Stimulated activated effector memory CD8-positive, alpha-beta T cell treated with anti-CD3 and anti-CD28 coated beads, Interleukin-12 subunit alpha, Interleukin-12 subunit beta, amount 100 ng/mL, for 72 hours (primary cell): ENCODE results near the gene MBD3.
A peak's percentile ranks its signal among the peaks of the same experiment; 100 is the strongest.
"Not testable (repeated sequence)": the region's sequence is repeated elsewhere in the genome, so short reads cannot be mapped to it uniquely, and the experiment has no call there.

Source experiments
- ATAC-seq: fragments of 150-1000 bp; cut with Tn5 transposase; 2 replicates; pipeline ENCODE4 v1.10.0; 2021
- DNase-seq, 2 donors: peaks; one replicate each; pipeline ENCODE4 v3.0.0; 2021 to 2022; ENCODE audit warnings: low spot score in 2 of 2
- H3K27ac Mint-ChIP-seq: one replicate; pipeline ENCODE4 v1.8.0; 2022; ENCODE audit warnings: mild to moderate bottlenecking, mixed read lengths
- H3K36me3 Mint-ChIP-seq: one replicate; pipeline ENCODE4 v1.8.0; 2022; ENCODE audit warnings: mild to moderate bottlenecking, mixed read lengths
- H3K4me1 Mint-ChIP-seq: one replicate; pipeline ENCODE4 v1.8.0; 2022; ENCODE audit warnings: mixed read lengths
- H3K4me3 Mint-ChIP-seq: one replicate; pipeline ENCODE4 v1.8.0; 2022; ENCODE audit warnings: mild to moderate bottlenecking, mixed read lengths
- H3K9me3 Mint-ChIP-seq: one replicate; pipeline ENCODE4 v1.8.0; 2022; ENCODE audit warnings: mixed read lengths

Gene MBD3

DNA sequence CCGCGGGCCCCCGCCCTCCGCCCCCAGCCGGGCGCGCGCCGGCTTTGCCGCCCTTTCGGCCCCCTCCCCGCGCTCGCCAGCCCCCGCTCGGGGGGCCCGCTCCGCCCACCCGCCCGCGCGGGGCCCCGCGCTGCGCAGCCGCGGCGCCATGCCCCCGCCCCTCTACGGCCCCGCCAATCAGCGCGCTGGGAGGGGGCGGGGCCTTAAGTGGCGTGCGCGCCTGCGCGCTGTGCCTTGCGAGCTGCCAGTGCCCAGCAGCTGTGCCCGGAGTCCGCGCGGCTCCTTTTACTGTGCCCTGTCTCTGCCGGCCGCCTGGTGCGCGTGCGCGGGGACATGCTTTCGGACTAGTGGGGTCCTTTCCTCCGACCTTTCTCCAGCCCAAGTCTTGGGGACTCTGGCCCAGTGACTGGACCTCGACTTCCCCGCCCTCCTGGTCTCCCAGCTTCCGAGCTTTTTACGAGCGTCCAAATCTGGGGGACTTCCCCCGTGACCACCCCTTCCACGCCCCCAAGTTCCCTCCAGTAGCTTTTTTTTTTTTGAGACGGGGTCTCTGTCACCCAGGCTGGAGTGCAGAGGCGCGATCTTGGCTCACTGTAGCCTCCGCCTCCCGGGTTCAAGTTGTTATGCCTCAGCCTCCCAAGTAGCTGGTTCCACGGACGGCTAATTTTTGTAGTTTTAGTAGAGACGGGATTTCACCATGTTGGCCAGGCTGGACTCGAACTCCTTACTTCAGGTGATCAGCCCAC, at the start of gene MBD3:
Gene MBD3 (minus strand): TSS at position 111 of the 746 bp plus-strand sequence. CDS start 234 bp downstream, outside the sequence.
- DNase-seq (peak; percentile 90 to 93), ATAC-seq (peak; percentile 87)
- peaks cover 77% of the 10 kb centered on the region for H3K36me3 Mint-ChIP-seq
- H3K4me1 Mint-ChIP-seq = peaks cover 14% of the 10 kb centered on the region
- H3K27ac Mint-ChIP-seq = peak within 1 kb of the TSS; percentile 94
- H3K4me3 Mint-ChIP-seq = peak within 1 kb of the TSS; percentile 96
- no peaks in the 10 kb centered on the region for H3K9me3 Mint-ChIP-seq

- not testable (repeated sequence) for ATAC-seq, H3K27ac Mint-ChIP-seq, DNase-seq, H3K4me3 Mint-ChIP-seq, H3K9me3 Mint-ChIP-seq
- peaks cover 13% of the 10 kb centered on the region for H3K4me1 Mint-ChIP-seq
- peaks cover 80% of the 10 kb centered on the region for H3K36me3 Mint-ChIP-seq
These were observed 48.3 kb upstream of the MBD3 start for GRCh38 chr19:1640893-1641448.

GRCh38 chr19:1636325-1637236, 43.9 kb upstream of the MBD3 start:
- H3K27ac Mint-ChIP-seq = no peak overlapping the region
- no peaks in the 10 kb centered on the region for H3K9me3 Mint-ChIP-seq
- ATAC-seq = no peak
- peaks cover 72% of the 10 kb centered on the region for H3K36me3 Mint-ChIP-seq
- H3K4me3 Mint-ChIP-seq = no peak overlapping the region
- peaks cover 12% of the 10 kb centered on the region for H3K4me1 Mint-ChIP-seq
- no peak for DNase-seq

DNA sequence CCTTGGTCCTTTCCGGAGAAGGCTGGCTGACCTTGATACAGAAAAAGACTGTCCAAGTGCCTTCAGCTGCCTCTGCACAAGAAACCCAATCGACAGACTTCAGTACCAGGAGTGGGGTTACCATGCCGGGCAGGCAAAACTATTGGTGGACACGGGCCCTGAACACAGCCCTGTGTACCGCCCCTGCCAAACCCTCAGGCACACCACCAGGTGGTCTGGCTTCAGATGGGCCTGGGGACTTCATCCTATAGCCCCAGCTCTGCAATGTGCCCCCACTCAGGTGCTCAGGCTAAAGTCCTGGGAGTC, 42.2 kb upstream of the MBD3 start:
- no peak overlapping the region for H3K4me3 Mint-ChIP-seq
- peaks cover 11% of the 10 kb centered on the region for H3K4me1 Mint-ChIP-seq
- H3K27ac Mint-ChIP-seq = no peak overlapping the region
- DNase-seq (no peak), ATAC-seq (no peak)
- H3K9me3 Mint-ChIP-seq = no peaks in the 10 kb centered on the region
- H3K36me3 Mint-ChIP-seq = peaks cover 62% of the 10 kb centered on the region

GRCh38 chr19:1634242-1634937, 41.7 kb upstream of the MBD3 start:
- ATAC-seq (no peak), DNase-seq (no peak)
- no peak overlapping the region for H3K27ac Mint-ChIP-seq
- H3K9me3 Mint-ChIP-seq = no peaks in the 10 kb centered on the region
- H3K36me3 Mint-ChIP-seq = peaks cover 57% of the 10 kb centered on the region
- no peak overlapping the region for H3K4me3 Mint-ChIP-seq
- peaks cover 6% of the 10 kb centered on the region for H3K4me1 Mint-ChIP-seq

- no peak overlapping the region for H3K27ac Mint-ChIP-seq
- no peak overlapping the region for H3K4me3 Mint-ChIP-seq
- DNase-seq = no peak
- H3K9me3 Mint-ChIP-seq = no peaks in the 10 kb centered on the region
- H3K4me1 Mint-ChIP-seq = peaks cover 6% of the 10 kb centered on the region
- peaks cover 46% of the 10 kb centered on the region for H3K36me3 Mint-ChIP-seq
- ATAC-seq = no peak
These were observed 40.7 kb upstream of the MBD3 start for GRCh38 chr19:1633269-1633826.

DNA sequence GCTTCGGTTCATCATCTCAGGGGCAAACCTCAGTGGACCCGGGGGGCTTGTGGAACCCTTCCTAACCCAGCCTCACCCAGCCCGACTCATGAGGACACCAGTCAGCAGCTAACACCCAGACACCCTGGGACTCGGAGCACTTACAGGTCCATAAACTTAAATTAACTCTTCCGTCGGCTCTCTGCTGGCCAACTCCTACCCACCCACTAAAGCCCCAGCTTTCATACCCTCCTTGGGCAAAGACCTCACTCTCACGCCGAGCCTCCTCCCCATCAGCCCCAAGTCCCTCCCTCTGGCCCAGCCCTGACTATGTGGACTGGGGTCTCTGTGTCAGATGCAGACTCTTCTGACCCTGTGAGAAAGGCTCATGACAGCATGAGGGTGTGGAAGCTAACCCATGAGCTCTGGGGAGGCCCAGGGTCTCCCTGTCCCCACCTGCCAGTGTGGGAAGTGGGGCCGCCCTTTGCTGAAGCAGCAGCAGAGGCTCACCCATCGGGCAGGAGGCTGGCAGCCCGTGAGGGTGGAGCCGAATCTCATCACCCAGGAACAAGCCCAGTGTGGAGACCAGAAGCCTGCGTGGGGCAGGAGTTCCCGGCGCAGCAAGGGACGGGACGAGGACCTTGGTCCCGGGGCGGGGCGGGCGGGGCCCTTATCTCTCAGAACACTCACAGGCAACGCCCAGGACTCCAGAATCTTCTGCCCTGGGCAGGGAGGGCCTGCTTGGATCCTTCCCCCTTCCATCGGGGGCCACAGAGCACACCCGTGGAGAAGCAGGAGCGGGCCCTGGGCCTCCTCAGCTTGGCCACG, 40.0 kb upstream of the MBD3 start:
- DNase-seq (no peak), ATAC-seq (no peak)
- no peaks in the 10 kb centered on the region for H3K9me3 Mint-ChIP-seq
- no peak overlapping the region for H3K4me3 Mint-ChIP-seq
- peak overlapping the region; percentile 48 for H3K27ac Mint-ChIP-seq
- H3K4me1 Mint-ChIP-seq = peaks cover 6% of the 10 kb centered on the region
- peaks cover 39% of the 10 kb centered on the region for H3K36me3 Mint-ChIP-seq

DNA sequence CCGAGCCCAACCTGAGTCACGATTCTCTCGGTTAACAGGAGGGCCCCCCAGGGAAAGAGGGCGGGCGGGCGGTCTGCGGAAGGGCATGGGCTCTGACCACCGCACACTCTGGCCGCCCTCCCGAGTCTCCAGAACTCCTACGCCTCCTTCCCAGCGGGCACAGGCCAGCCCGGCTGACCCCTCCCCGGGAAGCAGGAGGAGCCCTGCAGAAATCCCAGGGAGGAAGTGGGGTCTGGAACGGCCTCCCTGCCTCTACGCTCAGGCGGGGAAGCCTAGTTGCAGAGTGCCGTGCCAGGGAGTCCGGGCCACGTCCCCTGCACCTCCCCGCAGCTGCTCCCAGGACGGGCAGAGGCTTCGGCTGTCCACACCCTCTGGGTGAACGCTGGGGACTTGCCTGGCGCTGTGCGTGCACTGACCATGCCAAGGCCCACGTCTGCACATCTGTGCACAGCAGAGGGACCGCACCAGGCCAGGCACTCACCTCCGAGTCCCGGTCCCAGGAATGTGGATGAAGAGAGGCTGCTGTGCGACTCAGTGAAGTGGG, 39.0 kb upstream of the MBD3 start:
- H3K4me3 Mint-ChIP-seq = no peak overlapping the region
- H3K9me3 Mint-ChIP-seq = no peaks in the 10 kb centered on the region
- DNase-seq = no peak
- H3K4me1 Mint-ChIP-seq = peaks cover 6% of the 10 kb centered on the region
- no peak overlapping the region for H3K27ac Mint-ChIP-seq
- peaks cover 32% of the 10 kb centered on the region for H3K36me3 Mint-ChIP-seq
- ATAC-seq = no peak

- ATAC-seq (no peak), DNase-seq (no peak)
- no peak overlapping the region for H3K4me3 Mint-ChIP-seq
- no peak overlapping the region for H3K27ac Mint-ChIP-seq
- peaks cover 29% of the 10 kb centered on the region for H3K36me3 Mint-ChIP-seq
- no peaks in the 10 kb centered on the region for H3K9me3 Mint-ChIP-seq
- peaks cover 4% of the 10 kb centered on the region for H3K4me1 Mint-ChIP-seq
These were observed 38.1 kb upstream of the MBD3 start for GRCh38 chr19:1630811-1631210.

DNA sequence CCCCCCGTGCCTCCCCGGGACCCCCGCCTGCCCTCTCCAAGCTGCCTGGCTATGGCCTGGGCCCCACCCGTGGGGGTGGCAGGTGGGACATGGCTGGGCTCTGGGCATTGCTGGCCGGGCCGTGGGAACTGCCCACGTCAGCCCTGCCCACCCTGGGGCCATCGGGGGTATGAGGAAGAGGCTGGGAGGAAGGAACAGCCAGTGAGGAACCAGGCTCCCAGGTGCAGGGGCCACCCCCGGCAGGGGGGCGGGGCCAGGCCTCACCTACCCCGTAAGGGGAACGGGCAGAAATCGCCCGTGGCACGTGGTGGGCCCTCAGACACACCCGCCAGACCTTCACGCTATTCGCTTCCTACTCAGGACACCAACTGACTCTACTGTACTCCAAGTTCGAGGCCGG, 37.3 kb upstream of the MBD3 start:
- no peak for DNase-seq
- no peaks in the 10 kb centered on the region for H3K9me3 Mint-ChIP-seq
- ATAC-seq = no peak
- H3K4me3 Mint-ChIP-seq = no peak overlapping the region
- H3K36me3 Mint-ChIP-seq = peaks cover 28% of the 10 kb centered on the region
- H3K4me1 Mint-ChIP-seq = no peaks in the 10 kb centered on the region
- H3K27ac Mint-ChIP-seq = no peak overlapping the region

- Mint-ChIP-seq H3K4me1 (no peaks in the 10 kb centered on the region), H3K27ac (no peak overlapping the region), H3K4me3 (no peak overlapping the region), H3K36me3 (peaks cover 28% of the 10 kb centered on the region), H3K9me3 (no peaks in the 10 kb centered on the region)
- ATAC-seq (no peak), DNase-seq (no peak)
These were observed 36.7 kb upstream of the MBD3 start for GRCh38 chr19:1629256-1629808.

- no peaks in the 10 kb centered on the region for H3K9me3 Mint-ChIP-seq
- peaks cover 40% of the 10 kb centered on the region for H3K36me3 Mint-ChIP-seq
- H3K4me1 Mint-ChIP-seq = peaks cover 5% of the 10 kb centered on the region
- no peak overlapping the region for H3K27ac Mint-ChIP-seq
- no peak overlapping the region for H3K4me3 Mint-ChIP-seq
- DNase-seq (no peak), ATAC-seq (no peak)
These were observed 34.5 kb upstream of the MBD3 start for GRCh38 chr19:1627194-1627593.

GRCh38 chr19:1626417-1627010, 33.8 kb upstream of the MBD3 start:
- ATAC-seq (no peak), DNase-seq (no peak)
- Mint-ChIP-seq H3K9me3 (no peaks in the 10 kb centered on the region), H3K4me1 (peaks cover 5% of the 10 kb centered on the region), H3K27ac (no peak overlapping the region), H3K4me3 (no peak overlapping the region), H3K36me3 (peaks cover 40% of the 10 kb centered on the region)
